Measurements from ENCODE around the gene BEST3.

DNA sequence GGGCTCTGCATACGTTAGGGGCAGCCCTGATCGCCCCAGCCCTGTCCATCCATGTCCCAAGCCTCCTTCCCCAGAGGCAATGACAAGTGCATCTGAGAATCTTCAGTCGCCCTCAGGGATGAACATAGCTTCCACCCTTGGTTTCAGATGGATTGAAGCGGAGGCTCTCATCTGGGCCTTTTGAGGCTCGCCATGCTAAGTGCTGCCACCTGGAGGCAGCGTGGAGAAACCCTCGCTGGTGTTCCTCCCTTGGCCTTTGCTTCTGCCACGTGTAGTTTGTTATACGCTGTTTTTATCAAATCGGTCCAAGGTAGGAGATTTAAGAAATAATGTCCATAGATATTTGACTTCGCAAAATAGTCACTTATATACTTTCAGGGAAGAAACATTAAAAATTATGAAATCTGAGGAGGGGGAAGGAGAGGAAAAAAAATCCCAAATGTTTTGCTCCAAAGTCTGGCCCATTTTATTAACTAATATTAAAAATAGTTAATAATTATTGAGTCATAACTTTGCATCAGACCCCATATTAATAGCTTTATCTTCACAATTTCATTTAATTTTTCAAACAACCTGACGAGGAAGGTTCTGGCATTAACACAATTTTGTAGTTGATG lies 59.6 kb downstream of the BEST3 start:
- TF ChIP-seq, protein P1, sequence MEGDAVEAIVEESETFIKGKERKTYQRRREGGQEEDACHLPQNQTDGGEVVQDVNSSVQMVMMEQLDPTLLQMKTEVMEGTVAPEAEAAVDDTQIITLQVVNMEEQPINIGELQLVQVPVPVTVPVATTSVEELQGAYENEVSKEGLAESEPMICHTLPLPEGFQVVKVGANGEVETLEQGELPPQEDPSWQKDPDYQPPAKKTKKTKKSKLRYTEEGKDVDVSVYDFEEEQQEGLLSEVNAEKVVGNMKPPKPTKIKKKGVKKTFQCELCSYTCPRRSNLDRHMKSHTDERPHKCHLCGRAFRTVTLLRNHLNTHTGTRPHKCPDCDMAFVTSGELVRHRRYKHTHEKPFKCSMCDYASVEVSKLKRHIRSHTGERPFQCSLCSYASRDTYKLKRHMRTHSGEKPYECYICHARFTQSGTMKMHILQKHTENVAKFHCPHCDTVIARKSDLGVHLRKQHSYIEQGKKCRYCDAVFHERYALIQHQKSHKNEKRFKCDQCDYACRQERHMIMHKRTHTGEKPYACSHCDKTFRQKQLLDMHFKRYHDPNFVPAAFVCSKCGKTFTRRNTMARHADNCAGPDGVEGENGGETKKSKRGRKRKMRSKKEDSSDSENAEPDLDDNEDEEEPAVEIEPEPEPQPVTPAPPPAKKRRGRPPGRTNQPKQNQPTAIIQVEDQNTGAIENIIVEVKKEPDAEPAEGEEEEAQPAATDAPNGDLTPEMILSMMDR (IDR thresholded peaks at IDR 0.05; ENCODE audit: low read depth, low read length), result peak; percentile 98
- TF ChIP-seq POLR2A (IDR thresholded peaks at IDR 0.05; ENCODE audit: extremely low read depth, insufficient read length) (no peak), MAX (IDR thresholded peaks at IDR 0.05; ENCODE audit: low read depth, low read length) (peak; percentile 90)
